WERI-Rb-1 (cell line): ENCODE measurements around the gene ADK.
"Not testable (repeated sequence)": the region's sequence is repeated elsewhere in the genome, so short reads cannot be mapped to it uniquely, and the experiment has no call there.

Experiments used
- DNase-seq: peaks from one replicate; pipeline ENCODE4 v3.0.0-alpha.2; 2020
- H3K27ac ChIP-seq: fragments of 250-450 bp; sonication (Bioruptor Pico); 2 replicates; pipeline ENCODE4 v1.5.1; 2020; ENCODE audit warnings: mild to moderate bottlenecking, moderate library complexity
- H3K27me3 ChIP-seq: fragments of 250-450 bp; sonication (Bioruptor Pico); 2 replicates; pipeline ENCODE4 v1.5.1; 2021; ENCODE audit warnings: mild to moderate bottlenecking, low read depth, moderate library complexity; ENCODE audit not compliant: insufficient read depth, severe bottlenecking
- H3K36me3 ChIP-seq: fragments of 250-450 bp; sonication (Bioruptor Pico); 2 replicates; pipeline ENCODE4 v1.5.1; 2020; ENCODE audit warnings: mild to moderate bottlenecking, moderate library complexity
- H3K4me3 ChIP-seq: 2 replicates; pipeline ENCODE4 v1.5.1; 2011; ENCODE audit warnings: low read depth, mild to moderate bottlenecking, control low read depth, low read length
- H3K9me3 ChIP-seq: fragments of 250-450 bp; sonication (Bioruptor Pico); 2 replicates; pipeline ENCODE4 v1.5.1; 2021; ENCODE audit warnings: mild to moderate bottlenecking, moderate library complexity; ENCODE audit not compliant: severe bottlenecking
- CTCF ChIP-seq: IDR thresholded peaks from 2 replicates; pipeline ENCODE4 v1.5.1; 2011; ENCODE audit warnings: low read depth, mild to moderate bottlenecking, control low read depth, inconsistent platforms, low read length

Gene ADK

GRCh38 chr10:74557098-74557497 is 406.1 kb downstream of the ADK start:
- Histone ChIP-seq H3K36me3 (no peaks in the 10 kb centered on the region), H3K9me3 (no peaks in the 10 kb centered on the region), H3K27me3 (no peaks in the 10 kb centered on the region), H3K4me3 (no peak overlapping the region), H3K27ac (no peak overlapping the region)
- DNase-seq = no peak
- no peak for TF ChIP-seq CTCF

GRCh38 chr10:74558403-74558802 is 407.4 kb downstream of the ADK start:
- no peak for DNase-seq
- no peak for TF ChIP-seq CTCF
- Histone ChIP-seq H3K27ac (no peak overlapping the region), H3K4me3 (no peak overlapping the region), H3K36me3 (no peaks in the 10 kb centered on the region), H3K9me3 (no peaks in the 10 kb centered on the region), H3K27me3 (no peaks in the 10 kb centered on the region)

GRCh38 chr10:74558897-74559296 is 407.9 kb downstream of the ADK start:
- Histone ChIP-seq H3K9me3 (no peaks in the 10 kb centered on the region), H3K36me3 (no peaks in the 10 kb centered on the region), H3K27ac (no peak overlapping the region), H3K27me3 (no peaks in the 10 kb centered on the region), H3K4me3 (no peak overlapping the region)
- TF ChIP-seq CTCF = no peak
- DNase-seq = no peak

- H3K9me3 ChIP-seq, DNase-seq, H3K27me3 ChIP-seq, H3K36me3 ChIP-seq, H3K27ac ChIP-seq, H3K4me3 ChIP-seq: not testable (repeated sequence)
Observed at GRCh38 chr10:74568896-74569295, 417.9 kb downstream of the ADK start.

GRCh38 chr10:74573497-74573896 is 422.5 kb downstream of the ADK start:
- not testable (repeated sequence) for H3K36me3 ChIP-seq, DNase-seq, H3K27me3 ChIP-seq, H3K4me3 ChIP-seq, H3K9me3 ChIP-seq, H3K27ac ChIP-seq

GRCh38 chr10:74575191-74575720 is 424.2 kb downstream of the ADK start:
- Histone ChIP-seq H3K36me3 (no peaks in the 10 kb centered on the region), H3K27me3 (no peaks in the 10 kb centered on the region), H3K27ac (no peak overlapping the region), H3K9me3 (peaks cover 7% of the 10 kb centered on the region), H3K4me3 (no peak overlapping the region)
- DNase-seq = no peak
- no peak for TF ChIP-seq CTCF

- Histone ChIP-seq H3K9me3 (peaks cover 7% of the 10 kb centered on the region), H3K27ac (no peak overlapping the region), H3K36me3 (no peaks in the 10 kb centered on the region), H3K27me3 (no peaks in the 10 kb centered on the region), H3K4me3 (no peak overlapping the region)
- no peak for DNase-seq
- no peak for TF ChIP-seq CTCF
Observed at GRCh38 chr10:74575912-74576311, 424.9 kb downstream of the ADK start.
